OCI-LY1 (cell line): ENCODE data around the gene RBMS1.

Experiments used
- H2AFZ ChIP-seq: fragments of 200-600 bp; sonication (generic), shearing (Covaris generic); 2 replicates; pipeline ENCODE4 v1.6.0; 2014; ENCODE audit warnings: antibody characterized with exemption, mild to moderate bottlenecking, low read length
- H3F3A ChIP-seq: fragments of 200-600 bp; sonication (generic), shearing (Covaris generic); 2 replicates; pipeline ENCODE4 v1.6.0; 2014; ENCODE audit warnings: mild to moderate bottlenecking, antibody characterized with exemption, low read length, moderate library complexity; ENCODE audit not compliant: insufficient read depth
- H3K27ac ChIP-seq: fragments of 200-600 bp; sonication (generic); 2 replicates; pipeline ENCODE4 v1.5.1; 2014; ENCODE audit warnings: low read length, mixed run types, mild to moderate bottlenecking, low read depth; ENCODE audit not compliant: poor library complexity, severe bottlenecking
- H3K27me3 ChIP-seq: fragments of 200-600 bp; sonication (generic); 2 replicates; pipeline ENCODE4 v1.6.0; 2014; ENCODE audit warnings: antibody characterized with exemption, mild to moderate bottlenecking, low read length, moderate library complexity; ENCODE audit not compliant: insufficient read depth
- H3K36me3 ChIP-seq: fragments of 200-600 bp; sonication (generic); 2 replicates; pipeline ENCODE4 v1.6.1; 2014; ENCODE audit warnings: mild to moderate bottlenecking, antibody characterized with exemption, low read length, moderate library complexity, mixed read lengths; ENCODE audit not compliant: insufficient read depth
- H3K4me1 ChIP-seq: fragments of 200-600 bp; sonication (generic); 2 replicates; pipeline ENCODE4 v1.5.1; 2014; ENCODE audit warnings: mild to moderate bottlenecking, low read length, moderate library complexity; ENCODE audit not compliant: insufficient read depth, severe bottlenecking
- H3K4me2 ChIP-seq: fragments of 200-600 bp; sonication (generic), shearing (Covaris generic); 2 replicates; pipeline ENCODE4 v1.6.1; 2014; ENCODE audit warnings: low read length
- H3K4me3 ChIP-seq: fragments of 200-600 bp; sonication (generic); 2 replicates; pipeline ENCODE4 v1.5.1; 2014; ENCODE audit warnings: low read length, low read depth, mild to moderate bottlenecking, mixed read lengths; ENCODE audit not compliant: poor library complexity, severe bottlenecking
- H3K79me2 ChIP-seq: fragments of 200-600 bp; shearing (Covaris generic); 2 replicates; pipeline ENCODE4 v1.6.1; 2016; ENCODE audit warnings: mixed run types, low read length, mixed read lengths; ENCODE audit not compliant: insufficient read depth
- H3K9ac ChIP-seq: fragments of 200-600 bp; sonication (generic), shearing (Covaris generic); 2 replicates; pipeline ENCODE4 v1.6.1; 2014; ENCODE audit warnings: mild to moderate bottlenecking, low read length, mixed read lengths
- H3K9me2 ChIP-seq: fragments of 200-600 bp; sonication (generic), shearing (Covaris generic); 2 replicates; pipeline ENCODE4 v1.6.1; 2014; ENCODE audit warnings: low read depth, mild to moderate bottlenecking, low read length, mixed read lengths
- H3K9me3 ChIP-seq: fragments of 200-600 bp; shearing (Covaris generic); 2 replicates; pipeline ENCODE4 v1.6.1; 2014; ENCODE audit warnings: low read length, mixed read lengths
- H4K20me1 ChIP-seq: fragments of 200-600 bp; sonication (generic), shearing (Covaris generic); 2 replicates; pipeline ENCODE4 v1.6.0; 2016; ENCODE audit warnings: mild to moderate bottlenecking, low read length; ENCODE audit not compliant: insufficient read depth
- CTCF ChIP-seq: fragments of 200-600 bp; sonication (generic), shearing (Covaris generic); IDR thresholded peaks from 2 replicates; pipeline ENCODE4 v1.5.1; 2017; ENCODE audit warnings: mild to moderate bottlenecking, antibody characterized with exemption, low read length, moderate library complexity, mixed read lengths
- EZH2 ChIP-seq: fragments of 200-600 bp; sonication (generic), shearing (Covaris generic); IDR thresholded peaks from 2 replicates; pipeline ENCODE4 v1.8.0; 2017; ENCODE audit warnings: borderline replicate concordance, mixed run types, mild to moderate bottlenecking, antibody characterized with exemption, low read length, moderate library complexity, mixed read lengths

The RBMS1 gene

GRCh38 chr2:160232905-160233475 is 260.6 kb downstream of the RBMS1 start:
- no peak overlapping the region for H3K4me2 ChIP-seq
- no peaks in the 10 kb centered on the region; the same call in 1 of the 2 replicates for H3K27me3 ChIP-seq
- no peaks in the 10 kb centered on the region for H4K20me1 ChIP-seq
- no peak overlapping the region for H3K9ac ChIP-seq
- no peaks in the 10 kb centered on the region for H3K4me1 ChIP-seq
- no peaks in the 10 kb centered on the region for H3F3A ChIP-seq
- no peaks in the 10 kb centered on the region for H3K9me2 ChIP-seq
- no peaks in the 10 kb centered on the region for H3K9me3 ChIP-seq
- no peak overlapping the region for H3K4me3 ChIP-seq
- TF ChIP-seq CTCF (no peak), EZH2 (no peak)
- no peaks in the 10 kb centered on the region for H3K36me3 ChIP-seq
- H3K79me2 ChIP-seq: no peaks in the 10 kb centered on the region
- no peak overlapping the region for H2AFZ ChIP-seq
- H3K27ac ChIP-seq: no peak overlapping the region

GRCh38 chr2:160229591-160229990 is 264.0 kb downstream of the RBMS1 start:
- H3K4me2 ChIP-seq: no peak overlapping the region
- no peaks in the 10 kb centered on the region for H3K9me3 ChIP-seq
- H3F3A ChIP-seq: no peaks in the 10 kb centered on the region
- no peaks in the 10 kb centered on the region for H3K36me3 ChIP-seq
- TF ChIP-seq EZH2 (no peak), CTCF (no peak)
- no peaks in the 10 kb centered on the region for H4K20me1 ChIP-seq
- H3K9ac ChIP-seq: no peak overlapping the region
- H3K27ac ChIP-seq: no peak overlapping the region
- no peaks in the 10 kb centered on the region; the same call in 1 of the 2 replicates for H3K27me3 ChIP-seq
- H3K9me2 ChIP-seq: no peaks in the 10 kb centered on the region
- H3K4me1 ChIP-seq: no peaks in the 10 kb centered on the region
- no peak overlapping the region for H3K4me3 ChIP-seq
- no peak overlapping the region for H2AFZ ChIP-seq
- no peaks in the 10 kb centered on the region for H3K79me2 ChIP-seq

- H3K9me3 ChIP-seq: no peaks in the 10 kb centered on the region
- H3K4me1 ChIP-seq: no peaks in the 10 kb centered on the region
- H2AFZ ChIP-seq: no peak overlapping the region
- H3K27ac ChIP-seq: no peak overlapping the region
- H3F3A ChIP-seq: no peaks in the 10 kb centered on the region
- H4K20me1 ChIP-seq: no peaks in the 10 kb centered on the region
- no peak overlapping the region for H3K4me2 ChIP-seq
- no peak overlapping the region for H3K9ac ChIP-seq
- H3K9me2 ChIP-seq: no peaks in the 10 kb centered on the region
- H3K36me3 ChIP-seq: no peaks in the 10 kb centered on the region
- TF ChIP-seq EZH2 (no peak), CTCF (no peak)
- H3K27me3 ChIP-seq: no peaks in the 10 kb centered on the region
- no peak overlapping the region for H3K4me3 ChIP-seq
- no peaks in the 10 kb centered on the region for H3K79me2 ChIP-seq
Observed at GRCh38 chr2:160228141-160228917, 265.3 kb downstream of the RBMS1 start.
